HG03280 (cell line): ENCODE results near the gene ATXN7L3B.

Experiments used
- ATAC-seq: cut with Tn5 transposase; IDR thresholded peaks from one replicate; pipeline ENCODE4 v1.9.1; 2021; ENCODE audit warnings: mild to moderate bottlenecking, moderate library complexity; ENCODE audit not compliant: unreplicated experiment

Gene ATXN7L3B

DNA sequence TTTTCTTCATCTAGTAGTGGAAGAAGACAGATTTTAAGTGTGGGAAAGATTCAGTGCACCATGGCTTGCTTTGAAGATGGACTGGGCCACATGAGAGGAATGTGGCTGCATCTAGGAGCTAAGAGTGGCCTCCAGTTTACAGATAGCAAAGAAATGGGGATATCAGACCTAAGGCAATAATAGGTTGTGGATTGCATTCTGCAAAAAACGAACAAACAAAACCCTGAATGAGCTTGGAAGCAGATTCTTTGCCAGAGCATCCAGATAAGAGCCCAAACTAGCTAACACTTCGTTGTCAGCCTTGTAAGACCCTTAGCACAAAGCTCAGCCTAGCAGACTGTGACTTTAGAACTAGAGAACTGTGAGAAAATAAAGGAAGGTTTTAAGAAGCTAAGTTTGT lies 9.6 kb downstream of the ATXN7L3B start:
- no peak for ATAC-seq

DNA sequence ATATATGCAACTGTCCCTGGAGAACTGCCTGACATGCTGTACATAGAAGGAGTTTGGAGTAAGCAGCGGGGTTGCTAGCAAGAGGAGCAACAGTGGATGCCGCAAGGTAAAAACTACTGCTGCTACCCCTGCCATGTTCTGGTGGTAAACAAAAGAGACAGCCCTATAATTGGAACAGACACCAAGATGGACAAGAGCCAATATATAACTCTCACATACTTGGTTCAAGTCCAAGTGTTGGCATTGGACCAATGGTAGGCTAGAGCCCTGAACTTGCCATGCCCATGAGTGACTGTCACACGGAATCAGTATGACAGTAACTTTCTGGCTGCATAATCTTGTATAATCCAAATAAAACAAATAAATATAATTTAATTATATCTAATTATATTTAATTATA lies 13.7 kb downstream of the ATXN7L3B start:
- no peak for ATAC-seq

- ATAC-seq = no peak
These were observed 14.6 kb downstream of the ATXN7L3B start for GRCh38 chr12:74552201-74552600.

GRCh38 chr12:74559728-74560127 lies 22.1 kb downstream of the ATXN7L3B start:
- ATAC-seq = no peak

- no peak for ATAC-seq
These were observed 26.3 kb downstream of the ATXN7L3B start for GRCh38 chr12:74563927-74564326.

DNA sequence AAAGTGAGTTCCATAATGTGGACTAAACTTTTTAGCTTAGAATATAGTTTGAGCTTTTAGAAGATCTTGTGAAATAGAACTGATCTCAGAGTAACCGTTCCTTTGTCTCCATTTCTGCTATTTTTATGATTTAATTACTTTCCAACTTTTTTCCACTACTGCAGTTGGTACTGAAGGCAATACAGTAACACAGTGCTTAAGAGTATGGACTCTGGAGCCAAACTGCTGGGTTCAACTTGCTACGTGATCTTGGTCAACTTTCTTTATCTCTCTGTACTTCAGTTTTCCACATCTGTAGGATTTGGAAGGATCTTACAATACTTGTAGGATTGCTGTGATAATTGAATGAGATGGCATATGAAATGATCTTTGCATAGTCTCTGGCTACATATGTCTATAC lies 40.9 kb downstream of the ATXN7L3B start:
- no peak for ATAC-seq

GRCh38 chr12:74579446-74579845 lies 41.8 kb downstream of the ATXN7L3B start:
- ATAC-seq = no peak

- no peak for ATAC-seq
These were observed 42.3 kb downstream of the ATXN7L3B start for GRCh38 chr12:74579981-74580380.

DNA sequence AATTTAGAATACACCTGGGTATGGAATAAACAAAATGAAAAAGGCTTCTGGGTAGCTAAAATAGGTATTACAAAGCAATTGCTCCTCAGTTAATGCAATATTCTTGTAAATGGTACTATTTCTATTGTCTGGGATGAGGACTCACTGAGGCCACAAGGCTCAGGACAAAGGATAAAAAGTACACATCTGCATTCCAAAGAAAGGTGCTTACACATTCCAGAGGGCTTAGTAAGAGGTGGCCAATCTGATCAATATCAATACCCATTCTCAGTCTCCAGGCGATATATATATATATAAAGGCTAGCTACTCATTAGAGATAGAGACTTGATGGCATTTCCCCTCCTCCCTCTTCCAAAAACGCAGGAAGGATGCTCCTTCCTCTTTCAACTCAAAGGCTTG lies 43.8 kb downstream of the ATXN7L3B start:
- ATAC-seq = no peak

DNA sequence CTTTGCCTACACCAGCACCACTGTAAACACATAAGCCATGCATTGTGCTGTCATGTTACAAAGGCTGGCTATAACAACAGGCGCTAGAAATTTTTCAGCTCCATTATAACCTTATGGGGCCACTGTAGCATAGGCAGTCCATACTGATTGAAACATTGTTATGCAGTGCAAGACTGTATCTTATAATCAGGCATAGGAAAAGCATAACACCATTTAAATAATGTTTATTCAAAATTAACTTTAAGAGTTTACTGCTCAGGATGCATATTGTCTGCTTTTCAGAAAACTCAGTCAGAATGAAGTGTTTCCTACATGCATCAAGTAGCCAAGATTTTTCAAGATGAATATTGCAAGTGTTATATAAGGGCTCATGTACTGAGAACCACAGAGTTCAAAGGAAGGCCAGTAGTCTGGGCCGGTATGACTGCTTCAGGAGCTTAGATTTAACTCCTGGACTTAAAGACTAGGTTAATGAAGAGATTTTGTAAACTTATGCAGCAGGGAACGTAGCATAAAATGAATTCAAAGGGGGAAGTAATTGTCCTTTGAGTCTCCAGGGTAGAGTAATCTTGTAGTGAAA lies 46.9 kb downstream of the ATXN7L3B start:
- ATAC-seq = no peak

- ATAC-seq = no peak
These were observed 48.6 kb downstream of the ATXN7L3B start for GRCh38 chr12:74586251-74586650.
